Ishikawa (cell line): ENCODE results near the gene STMN1.

ENCODE experiments used
- CEBPB ChIP-seq: IDR thresholded peaks from 2 replicates; pipeline ENCODE4 v1.6.1; 2012
- FOXM1 ChIP-seq: IDR thresholded peaks from 2 replicates; pipeline ENCODE4 v1.6.1; 2012; ENCODE audit warnings: low read depth, borderline replicate concordance
- RAD21 ChIP-seq: IDR thresholded peaks from 2 replicates; pipeline ENCODE4 v1.6.1; 2012; ENCODE audit warnings: low read depth
- TAF1 ChIP-seq: IDR thresholded peaks from 2 replicates; pipeline ENCODE4 v1.6.1; 2012; ENCODE audit warnings: low read depth, mild to moderate bottlenecking

- TF ChIP-seq TAF1: no peak
- TF ChIP-seq CEBPB: no peak
- TF ChIP-seq FOXM1: no peak
- no peak for TF ChIP-seq RAD21
These were observed 10.0 kb downstream of the STMN1 start for GRCh38 chr1:25896266-25896665.
